AG10803 (cell line): Measurements from ENCODE around the gene VPS26A.

ENCODE experiments used
- DNase-seq: peaks from one replicate; pipeline ENCODE4 v3.0.0; 2010; ENCODE audit warnings: low read depth
- H3K4me3 ChIP-seq: 2 replicates; pipeline ENCODE4 v1.5.1; 2011; ENCODE audit warnings: mild to moderate bottlenecking, low read length, control low read depth
- CTCF ChIP-seq: conservative IDR thresholded peaks from 2 replicates; pipeline ENCODE4 v1.5.1; 2011; ENCODE audit warnings: mild to moderate bottlenecking, low read length, control low read depth, inconsistent platforms

VPS26A gene

GRCh38 chr10:69176823-69177222, 52.8 kb downstream of the VPS26A start:
- DNase-seq, result no peak
- no peak overlapping the region for H3K4me3 ChIP-seq
- TF ChIP-seq CTCF, result no peak

- peak overlapping the region; percentile 99 for H3K4me3 ChIP-seq
- DNase-seq, result peak; percentile 54
- TF ChIP-seq CTCF, result no peak
Observed at GRCh38 chr10:69179089-69179742, 55.2 kb downstream of the VPS26A start.

- TF ChIP-seq CTCF, result no peak
- H3K4me3 ChIP-seq, result peak within 1 kb of the TSS; percentile 99
- peak; percentile 98 for DNase-seq
Observed at GRCh38 chr10:69179743-69180524, 56.0 kb downstream of the VPS26A start, which contains the start of gene SUPV3L1. SUPV3L1 (plus strand) TSS chr10:69180234; CDS start chr10:69180292, 58 bp downstream.

- peak; percentile 25 for DNase-seq
- peak overlapping the region; percentile 99 for H3K4me3 ChIP-seq
- no peak for TF ChIP-seq CTCF
Observed at GRCh38 chr10:69180525-69181204, 56.7 kb downstream of the VPS26A start.

GRCh38 chr10:69181433-69181832, 57.5 kb downstream of the VPS26A start:
- DNase-seq, result no peak
- H3K4me3 ChIP-seq, result peak overlapping the region; percentile 99
- no peak for TF ChIP-seq CTCF

GRCh38 chr10:69182005-69182404, 58.0 kb downstream of the VPS26A start:
- no peak for TF ChIP-seq CTCF
- DNase-seq, result no peak
- H3K4me3 ChIP-seq, result no peak overlapping the region
